A549 (cell line): ENCODE data around the gene FBXO24. TPM values are rescaled to one million over a fixed set of nuclear protein-coding genes. Genes with fewer than 3 reads are reported as not detected.

ENCODE experiments used
- ATAC-seq, 2 experiments: fragments of 200-7000 bp in 1 of 2; fragments of >200 bp in 1 of 2; cut with Nextera tagmentation in 1 of 2; cut with Tn5 transposase in 1 of 2; 3 replicates each; pipeline versions ENCODE4 v1.8.0 to v1.9.1; 2018 to 2020; ENCODE audit warnings: mild to moderate bottlenecking in 1 of 2, moderate library complexity in 1 of 2
- CTCF ChIA-PET: fragments of 300-600 bp; sonication (Branson Sonifier 250); formaldehyde crosslinking; extraction: SDS; loops from one replicate; lab custom pipeline; 2021; ENCODE audit warnings: antibody characterized with exemption, inconsistent platforms; lab: Yijun Ruan, JAX
- POLR2A ChIA-PET: fragments of 350-600 bp; formaldehyde crosslinking; extraction: SDS; loops from one replicate; lab custom pipeline; 2021; ENCODE audit warnings: antibody characterized with exemption, inconsistent platforms; lab: Yijun Ruan, JAX
- DNase-seq, 2 experiments: peaks; one replicate each; pipeline versions ENCODE4 v3.0.0 to v3.0.0-alpha.2; 2011 to 2016; ENCODE audit warnings: low read depth in 1 of 2, low spot score in 1 of 2
- FAIRE-seq: peaks from 2 replicates; lab custom pipeline; 2011; peaks lifted over from hg19 to GRCh38; lab: Jason Lieb, UNC
- H3K27ac ChIP-seq, 2 experiments: fragments of >200 bp; sonication (Bioruptor Twin); formaldehyde crosslinking; 3 replicates each; pipeline ENCODE4 v1.5.1; 2016 to 2017
- H3K4me1 ChIP-seq: fragments of >200 bp; sonication (Bioruptor Twin); formaldehyde crosslinking; 3 replicates; pipeline ENCODE4 v1.6.1; 2016
- H3K4me2 ChIP-seq: fragments of >200 bp; sonication (Bioruptor Twin); formaldehyde crosslinking; 3 replicates; pipeline ENCODE4 v1.6.1; 2016
- H3K4me3 ChIP-seq: fragments of >200 bp; sonication (Bioruptor Twin); formaldehyde crosslinking; 3 replicates; pipeline ENCODE4 v1.5.1; 2016
- H3K9me3 ChIP-seq: fragments of >200 bp; sonication (Bioruptor Twin); formaldehyde crosslinking; 3 replicates; pipeline ENCODE4 v1.6.1; 2016
- ATOH8 ChIP-seq: fragments of 250-450 bp; sonication (Bioruptor Pico); IDR thresholded peaks from 2 replicates; pipeline ENCODE4 v1.5.0; 2020; ENCODE audit warnings: low read depth, mild to moderate bottlenecking, moderate library complexity
- BHLHE40 ChIP-seq: IDR thresholded peaks from 2 replicates; pipeline ENCODE4 v1.6.1; 2012; ENCODE audit warnings: low read depth, low read length, inconsistent platforms
- CHD2 ChIP-seq: fragments of 150-350 bp; IDR thresholded peaks from 2 replicates; pipeline ENCODE4 v1.6.1; 2014; ENCODE audit warnings: low read length; ENCODE audit not compliant: partially characterized antibody
- CHD4 ChIP-seq: fragments of 200-600 bp; sonication (generic); IDR thresholded peaks from 2 replicates; pipeline ENCODE4 v1.6.1; 2016; ENCODE audit warnings: antibody characterized with exemption, mild to moderate bottlenecking, borderline replicate concordance
- CTCF ChIP-seq: fragments of >200 bp; sonication (Bioruptor Twin); formaldehyde crosslinking; IDR thresholded peaks from 3 replicates; pipeline ENCODE4 v1.5.1; 2016
- EP300 ChIP-seq, 2 experiments: fragments of >200 bp; sonication (Bioruptor Twin); formaldehyde crosslinking; IDR thresholded peaks; 2 replicates in 1 of 2; 3 replicates in 1 of 2; pipeline ENCODE4 v1.6.1; 2016 to 2017
- ESRRA ChIP-seq: fragments of 150-350 bp; IDR thresholded peaks from 2 replicates; pipeline ENCODE4 v1.6.1; 2014; ENCODE audit warnings: mild to moderate bottlenecking, low read length, borderline replicate concordance
- FOSB ChIP-seq: fragments of 250-450 bp; sonication (Bioruptor Pico); IDR thresholded peaks from 2 replicates; pipeline ENCODE4 v1.5.0; 2020; ENCODE audit warnings: mild to moderate bottlenecking, moderate library complexity
- FOSL2 ChIP-seq, 2 experiments: fragments of 450-650 bp in 1 of 2; fragments of >200 bp in 1 of 2; sonication (Bioruptor Twin) in 1 of 2; formaldehyde crosslinking; IDR thresholded peaks; 2 replicates each; pipeline versions ENCODE4 v1.5.0 to v1.6.1; 2016 to 2020; ENCODE audit warnings: mild to moderate bottlenecking in 1 of 2, moderate library complexity in 1 of 2
- FOXS1 ChIP-seq: fragments of 250-450 bp; sonication (Bioruptor Pico); IDR thresholded peaks from 2 replicates; pipeline ENCODE4 v1.5.0; 2020; ENCODE audit warnings: mild to moderate bottlenecking, moderate library complexity
- GATA3 ChIP-seq: IDR thresholded peaks from 2 replicates; pipeline ENCODE4 v1.6.1; 2012; ENCODE audit warnings: borderline replicate concordance
- HDAC2 ChIP-seq: fragments of 200-600 bp; sonication (generic); IDR thresholded peaks from 2 replicates; pipeline ENCODE4 v1.6.1; 2016
- HMGXB4 ChIP-seq: fragments of 250-450 bp; sonication (Bioruptor Pico); IDR thresholded peaks from 2 replicates; pipeline ENCODE4 v1.5.0; 2021; ENCODE audit warnings: mild to moderate bottlenecking, moderate library complexity, borderline replicate concordance
- HOXB5 ChIP-seq: fragments of 250-450 bp; sonication (Bioruptor Pico); IDR thresholded peaks from 2 replicates; pipeline ENCODE4 v1.5.0; 2020; ENCODE audit warnings: mild to moderate bottlenecking, moderate library complexity
- JUN ChIP-seq, 2 experiments: fragments of >200 bp; sonication (Bioruptor Twin); formaldehyde crosslinking; IDR thresholded peaks; 2 replicates in 1 of 2; 3 replicates in 1 of 2; pipeline ENCODE4 v1.6.1; 2016 to 2017
- KDM1A ChIP-seq: fragments of 200-600 bp; sonication (generic); IDR thresholded peaks from 2 replicates; pipeline ENCODE4 v1.6.1; 2016; ENCODE audit warnings: low read depth, mild to moderate bottlenecking
- KDM5A ChIP-seq: fragments of 200-600 bp; sonication (generic); IDR thresholded peaks from 2 replicates; pipeline ENCODE4 v1.6.1; 2016; ENCODE audit warnings: antibody characterized with exemption, mild to moderate bottlenecking
- MAFK ChIP-seq: fragments of 450-650 bp; IDR thresholded peaks from 2 replicates; pipeline ENCODE4 v1.6.1; 2014; ENCODE audit not compliant: partially characterized antibody
- MAX ChIP-seq: IDR thresholded peaks from 2 replicates; pipeline ENCODE4 v1.6.1; 2012
- MYC ChIP-seq: IDR thresholded peaks from 2 replicates; pipeline ENCODE4 v1.6.1; 2012; ENCODE audit warnings: mild to moderate bottlenecking, inconsistent platforms, low read length, improper control_type of control experiment, borderline replicate concordance
- NFE2L2 ChIP-seq: fragments of 150-350 bp; conservative IDR thresholded peaks from 2 replicates; pipeline ENCODE4 v1.6.1; 2014; ENCODE audit warnings: low read length
- NR3C1 ChIP-seq: fragments of >200 bp; sonication (Bioruptor Twin); formaldehyde crosslinking; IDR thresholded peaks from 3 replicates; pipeline ENCODE4 v1.6.1; 2017
- POLR2A ChIP-seq: IDR thresholded peaks from 2 replicates; pipeline ENCODE4 v1.6.1; 2012; ENCODE audit warnings: mild to moderate bottlenecking, low read length
- RAD21 ChIP-seq, 2 experiments: fragments of >200 bp in 1 of 2; sonication (Bioruptor Twin) in 1 of 2; formaldehyde crosslinking in 1 of 2; IDR thresholded peaks in 1 of 2; conservative IDR thresholded peaks in 1 of 2; 2 replicates in 1 of 2; 3 replicates in 1 of 2; pipeline ENCODE4 v1.6.1; 2012 to 2018; ENCODE audit warnings: inconsistent platforms in 1 of 2
- RARB ChIP-seq: fragments of 250-450 bp; sonication (Bioruptor Pico); IDR thresholded peaks from 2 replicates; pipeline ENCODE4 v1.8.0; 2021; ENCODE audit warnings: mild to moderate bottlenecking, moderate library complexity
- RFX5 ChIP-seq: fragments of 450-650 bp; IDR thresholded peaks from 2 replicates; pipeline ENCODE4 v1.7.1; 2014; ENCODE audit warnings: antibody characterized with exemption, mild to moderate bottlenecking, moderate library complexity
- SREBF2 ChIP-seq: fragments of 450-650 bp; IDR thresholded peaks from 2 replicates; pipeline ENCODE4 v1.6.1; 2014; ENCODE audit warnings: mild to moderate bottlenecking, moderate library complexity
- ZC3H11A ChIP-seq: fragments of 450-650 bp; IDR thresholded peaks from 2 replicates; pipeline ENCODE4 v1.6.1; 2014; ENCODE audit warnings: antibody characterized with exemption, mild to moderate bottlenecking
- ZFP36 ChIP-seq: fragments of 450-650 bp; IDR thresholded peaks from 2 replicates; pipeline ENCODE4 v1.6.1; 2014; ENCODE audit warnings: borderline replicate concordance; ENCODE audit not compliant: partially characterized antibody
- ZSCAN20 ChIP-seq: fragments of 250-450 bp; sonication (Bioruptor Pico); IDR thresholded peaks from 2 replicates; pipeline ENCODE4 v1.8.0; 2022; ENCODE audit warnings: mild to moderate bottlenecking, moderate library complexity
- WGBS: methylation state at CpG from one replicate; pipeline ENCODE4 v1.1.6; 2017; ENCODE audit errors: missing lambda C conversion rate; 5-methylcytosine and 5-hydroxymethylcytosine counted together
- polyA plus RNA-seq, 4 experiments: library from polyadenylated mRNA; depleted of rRNA in 3 of 4; stranded (reverse); fragments of >200 nt; fragmentation: RNase III in 1 of 4; extraction: RNeasy Plus Mini Kit Qiagen cat#74134 plus additional on column Dnase treatment in 1 of 4; gene quantifications; 2 replicates in 3 of 4; 3 replicates in 1 of 4; pipeline ENCODE4 v1.2.3, GENCODE V29; 2011 to 2017

Gene FBXO24
- polyA plus RNA-seq, 2 of the 4 experiments (the other 2 are of a cell fraction): 0.19 to 0.52 TPM

- CTCF ChIA-PET: interaction anchor here (1.0 to 10.1 kb wide), 6 partner anchors 9 to 113 kb away, joined by 3 to 135 read pairs (median 4); no protein-coding TSS in a partner anchor
- ATAC-seq (no peak), FAIRE-seq (no peak), DNase-seq (no peak)
- no peak overlapping the region for H3K27ac ChIP-seq
- H3K4me2 ChIP-seq: no peak overlapping the region
- 93% methylated on average over 18 of the region's 20 CpGs for WGBS
- H3K4me3 ChIP-seq: no peak overlapping the region
- peaks cover 15% of the 10 kb centered on the region for H3K4me1 ChIP-seq
- no peak for TF ChIP-seq NFE2L2
- no peak for TF ChIP-seq FOSB (CRISPR knock-in tag)
- TF ChIP-seq RARB: no peak
- no peak for TF ChIP-seq BHLHE40
- no peak for TF ChIP-seq KDM5A
- TF ChIP-seq FOXS1 (CRISPR knock-in tag): no peak
- no peak for TF ChIP-seq HDAC2
- no peak for TF ChIP-seq RAD21 (conservative IDR thresholded peaks at IDR 0.05 in 1 of 2, IDR thresholded peaks at IDR 0.05 in 1 of 2)
- TF ChIP-seq RFX5: no peak
- no peak for TF ChIP-seq HMGXB4
- TF ChIP-seq KDM1A: no peak
- no peak for TF ChIP-seq ESRRA
- no peak for TF ChIP-seq SREBF2
- no peak for TF ChIP-seq MYC
- TF ChIP-seq CTCF: no peak
- TF ChIP-seq CHD2: no peak
- POLR2A ChIA-PET: interaction anchor here (1.0 kb wide), 1 partner anchor 17 kb away, joined by 3 read pairs; no protein-coding TSS in a partner anchor
- no peaks in the 10 kb centered on the region for H3K9me3 ChIP-seq
Measured at GRCh38 chr7:100582041-100582579, 4.0 kb upstream of the FBXO24 start.

GRCh38 chr7:100582650-100583049, 3.5 kb upstream of the FBXO24 start:
- Histone ChIP-seq H3K9me3 (no peaks in the 10 kb centered on the region), H3K4me2 (no peak overlapping the region), H3K4me1 (peaks cover 15% of the 10 kb centered on the region), H3K4me3 (no peak overlapping the region), H3K27ac (no peak overlapping the region)
- CTCF ChIA-PET: interaction anchor here (1.0 to 10.1 kb wide), 5 partner anchors 10 to 122 kb away, joined by 3 to 135 read pairs (median 4); no protein-coding TSS in a partner anchor
- FAIRE-seq (no peak), ATAC-seq (no peak), DNase-seq (no peak)
- POLR2A ChIA-PET: no interaction called here
- WGBS: 93% methylated on average over 11 of the region's 11 CpGs
- TF ChIP-seq RFX5: no peak
- no peak for TF ChIP-seq NR3C1
- no peak for TF ChIP-seq FOSL2 (IDR thresholded peaks at IDR 0.05)
- no peak for TF ChIP-seq FOSL2 (CRISPR knock-in tag; IDR thresholded peaks at IDR 0.05)
- TF ChIP-seq POLR2A: no peak
- no peak for TF ChIP-seq ZC3H11A
- no peak for TF ChIP-seq JUN (IDR thresholded peaks at IDR 0.05)
- no peak for TF ChIP-seq ZFP36
- TF ChIP-seq ZSCAN20 (CRISPR knock-in tag): no peak
- TF ChIP-seq HOXB5 (CRISPR knock-in tag): no peak
- TF ChIP-seq MAX: no peak
- TF ChIP-seq GATA3: no peak
- TF ChIP-seq MAFK: no peak
- no peak for TF ChIP-seq EP300 (IDR thresholded peaks at IDR 0.05)
- no peak for TF ChIP-seq ATOH8 (CRISPR knock-in tag)
- TF ChIP-seq CHD4: no peak
- no peak for TF ChIP-seq ESRRA
